Neuron (in vitro differentiated cells): ENCODE data around the gene SUMF1.

ENCODE experiments used
- H2AFZ ChIP-seq: one replicate; pipeline ENCODE4 v1.6.1; 2013; ENCODE audit warnings: low read depth, mild to moderate bottlenecking, inconsistent platforms, low read length, moderate library complexity
- H3K27me3 ChIP-seq: one replicate; pipeline ENCODE4 v1.6.1; 2013; ENCODE audit warnings: low read length; ENCODE audit not compliant: insufficient read depth
- H3K36me3 ChIP-seq: one replicate; pipeline ENCODE4 v1.6.1; 2013; ENCODE audit warnings: low read length; ENCODE audit not compliant: insufficient read depth
- H3K4me1 ChIP-seq: one replicate; pipeline ENCODE4 v1.6.1; 2013; ENCODE audit warnings: low read length; ENCODE audit not compliant: insufficient read depth
- H3K4me3 ChIP-seq: 2 replicates; pipeline ENCODE4 v1.5.1; 2013; ENCODE audit warnings: mild to moderate bottlenecking, low read length, moderate library complexity
- H3K9me3 ChIP-seq: one replicate; pipeline ENCODE4 v1.6.1; 2013; ENCODE audit warnings: low read length

Gene SUMF1

DNA sequence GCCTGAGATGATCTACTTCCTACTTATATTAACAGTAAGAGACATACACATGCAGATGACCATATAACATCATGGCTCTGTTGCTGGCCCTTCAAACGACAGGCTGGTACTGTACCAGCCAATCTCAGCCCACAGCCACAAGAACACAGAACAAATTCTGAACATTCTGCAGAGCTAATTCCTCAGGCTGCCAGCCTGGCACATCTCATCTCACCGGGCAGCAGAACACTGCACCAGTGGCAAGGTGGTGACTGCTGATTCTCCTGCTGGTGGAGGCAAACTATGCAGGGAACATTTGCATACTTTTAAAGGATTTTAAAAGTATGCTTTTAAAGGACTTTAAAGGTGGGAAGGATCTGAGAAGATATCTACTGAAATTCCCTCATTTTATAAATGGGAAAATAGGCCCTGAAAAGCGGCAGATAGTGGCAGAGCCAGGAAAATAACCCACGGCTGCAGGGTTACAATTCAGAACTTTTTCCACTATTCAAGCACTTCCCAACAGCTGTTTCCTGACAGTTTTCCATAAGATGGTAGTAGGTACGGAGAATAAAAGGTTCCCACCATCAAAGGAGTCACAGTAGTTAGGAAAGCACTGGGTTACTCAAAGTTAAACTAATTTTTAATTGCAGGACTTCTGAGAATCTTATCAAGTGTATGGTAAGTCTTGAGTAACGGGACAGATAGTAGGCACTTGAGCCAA is 37.3 kb downstream of the SUMF1 start:
- Histone ChIP-seq H3K27me3 (no peaks in the 10 kb centered on the region), H2AFZ (no peak overlapping the region), H3K36me3 (no peaks in the 10 kb centered on the region), H3K4me3 (no peak overlapping the region), H3K9me3 (peaks cover 5% of the 10 kb centered on the region), H3K4me1 (peaks cover 14% of the 10 kb centered on the region)

DNA sequence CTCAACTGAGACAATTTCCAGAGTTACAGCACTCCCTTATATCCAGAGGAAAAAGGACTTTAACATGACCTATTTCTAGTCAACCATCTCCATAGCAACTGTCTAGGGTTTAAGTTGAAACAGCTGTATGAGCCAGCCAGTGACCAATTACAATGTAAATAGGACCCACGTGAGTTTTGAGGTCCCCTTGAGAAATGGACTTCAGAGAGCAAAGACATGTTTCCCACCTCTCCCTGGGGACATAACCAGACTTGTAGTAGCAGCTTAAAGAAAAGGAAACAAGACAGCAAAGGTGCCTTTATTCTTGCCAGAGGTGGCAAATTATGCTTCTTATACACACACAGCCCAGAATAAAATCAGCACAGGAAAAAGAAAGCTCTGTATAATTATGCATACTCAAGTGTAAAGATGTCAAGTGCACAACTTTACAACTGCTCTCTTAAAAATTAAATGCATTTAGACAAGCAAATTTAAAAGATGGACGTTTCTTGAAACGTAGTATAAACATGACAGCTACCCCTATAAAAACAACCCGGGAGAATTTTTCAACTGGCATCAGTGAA is 40.2 kb downstream of the SUMF1 start:
- no peak overlapping the region for H3K4me3 ChIP-seq
- H2AFZ ChIP-seq: no peak overlapping the region
- no peaks in the 10 kb centered on the region for H3K36me3 ChIP-seq
- H3K9me3 ChIP-seq: peaks cover 5% of the 10 kb centered on the region
- H3K4me1 ChIP-seq: peaks cover 14% of the 10 kb centered on the region
- H3K27me3 ChIP-seq: no peaks in the 10 kb centered on the region

DNA sequence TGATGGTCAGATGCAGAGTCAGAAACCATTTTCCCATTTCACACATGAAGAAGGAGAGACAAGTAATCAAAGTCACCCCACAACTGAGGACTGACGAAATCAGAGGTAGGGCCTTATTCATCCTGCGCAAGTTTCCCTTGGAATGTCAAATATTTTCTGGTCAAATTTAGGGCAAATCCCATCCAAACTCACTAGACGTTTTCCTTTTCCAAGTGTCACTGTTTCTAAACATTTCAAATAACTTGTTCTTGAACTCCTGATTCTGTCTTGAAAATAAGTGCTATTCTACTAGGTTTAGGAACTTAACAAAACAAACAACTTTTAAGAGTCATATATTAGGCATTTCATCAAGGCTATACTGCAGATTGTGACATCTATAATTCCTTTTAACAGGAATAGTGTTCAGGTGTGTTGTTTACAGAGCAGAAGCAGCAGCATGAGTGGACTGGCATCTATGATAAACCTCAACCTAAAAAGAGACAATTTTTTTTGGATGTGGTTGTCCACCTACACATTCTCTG is 40.7 kb downstream of the SUMF1 start:
- no peak overlapping the region for H2AFZ ChIP-seq
- H3K36me3 ChIP-seq: no peaks in the 10 kb centered on the region
- H3K4me3 ChIP-seq: no peak overlapping the region

DNA sequence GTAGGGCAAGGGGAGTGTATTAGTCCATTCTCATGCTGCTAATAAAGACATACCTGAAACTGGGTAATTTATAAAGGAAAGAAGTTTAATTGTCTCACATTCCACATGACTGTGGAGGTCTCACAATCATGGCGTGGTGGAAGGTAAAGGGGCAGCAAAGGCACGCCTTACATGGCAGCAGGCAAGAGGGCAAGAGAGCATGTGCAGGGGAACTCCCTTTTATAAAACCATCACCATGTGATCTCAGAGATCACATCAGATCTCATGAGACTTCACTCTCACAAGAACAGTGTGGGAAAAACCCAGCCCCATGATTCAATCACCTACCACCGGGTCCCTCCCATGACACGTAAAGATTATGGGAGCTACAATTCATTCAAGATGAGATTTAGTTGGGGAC is 41.4 kb downstream of the SUMF1 start:
- no peaks in the 10 kb centered on the region for H3K9me3 ChIP-seq
- no peak overlapping the region for H3K4me3 ChIP-seq
- H3K4me1 ChIP-seq: peaks cover 14% of the 10 kb centered on the region
- H2AFZ ChIP-seq: no peak overlapping the region
- H3K27me3 ChIP-seq: no peaks in the 10 kb centered on the region
- no peaks in the 10 kb centered on the region for H3K36me3 ChIP-seq

More for the DNA sequence above, 40.7 kb downstream of the SUMF1 start:
- peaks cover 14% of the 10 kb centered on the region for H3K4me1 ChIP-seq
- H3K27me3 ChIP-seq: no peaks in the 10 kb centered on the region
- peaks cover 2% of the 10 kb centered on the region for H3K9me3 ChIP-seq

DNA sequence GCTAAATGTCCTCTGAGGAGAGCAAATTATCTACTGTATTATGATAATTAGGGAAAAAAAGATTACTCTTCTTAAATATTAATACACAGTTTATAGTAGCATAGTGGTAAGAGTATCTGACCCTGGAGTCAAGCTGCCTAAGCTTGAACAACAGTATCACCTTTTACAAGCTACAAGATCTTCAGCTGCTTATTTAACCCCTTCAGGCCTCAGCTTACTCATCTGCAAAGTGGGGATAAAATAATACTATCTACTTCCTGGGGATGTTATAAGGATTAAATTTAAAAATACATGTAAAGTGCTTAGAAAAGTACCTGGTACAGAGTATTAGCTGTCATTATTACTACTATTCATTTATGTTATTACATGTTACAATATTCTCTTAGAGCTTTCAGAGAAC is 42.0 kb downstream of the SUMF1 start:
- Histone ChIP-seq H3K9me3 (no peaks in the 10 kb centered on the region), H3K27me3 (no peaks in the 10 kb centered on the region)

DNA sequence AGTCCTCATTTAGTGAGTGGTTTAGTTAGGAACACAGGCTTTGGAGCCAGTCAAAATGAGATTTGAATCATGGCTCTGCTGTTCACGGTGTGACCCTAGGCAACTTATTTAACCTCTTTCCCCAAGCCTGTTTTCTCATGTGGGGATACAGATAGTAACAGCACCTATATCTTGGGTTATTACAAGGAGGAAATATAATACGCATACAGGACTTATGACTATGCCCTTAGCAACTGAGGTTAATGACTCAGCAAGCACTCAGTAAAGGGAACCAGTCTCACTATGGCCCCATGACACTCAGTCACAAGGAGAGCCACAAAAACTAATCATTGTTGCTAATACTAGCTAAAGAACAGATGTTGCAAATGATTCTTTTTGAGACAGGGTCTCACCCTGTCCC is 45.9 kb downstream of the SUMF1 start:
- H3K4me1 ChIP-seq: no peaks in the 10 kb centered on the region

More for the DNA sequence above, 42.0 kb downstream of the SUMF1 start:
- Histone ChIP-seq H3K4me3 (no peak overlapping the region), H3K4me1 (peaks cover 14% of the 10 kb centered on the region), H3K36me3 (no peaks in the 10 kb centered on the region), H2AFZ (no peak overlapping the region)

DNA sequence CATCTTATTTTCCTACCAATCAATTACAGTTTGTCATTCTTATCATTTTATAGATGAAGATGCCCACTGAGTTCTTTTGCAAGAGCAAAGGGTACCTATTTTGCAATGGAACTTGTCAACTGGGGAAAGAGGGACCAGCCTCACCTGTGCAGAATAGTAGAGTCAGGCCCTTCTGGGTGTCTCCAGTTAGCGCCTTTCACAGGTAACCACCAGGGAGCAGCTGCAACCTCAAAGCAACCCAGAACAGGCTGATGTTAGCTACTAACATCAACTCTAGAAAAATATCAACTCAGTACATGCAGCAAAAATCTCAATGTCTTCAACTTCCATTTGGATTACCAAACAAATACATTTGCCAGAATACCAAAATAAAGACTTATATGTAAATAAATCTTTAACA is 47.1 kb downstream of the SUMF1 start:
- Histone ChIP-seq H3K4me1 (no peaks in the 10 kb centered on the region), H2AFZ (no peak overlapping the region), H3K27me3 (no peaks in the 10 kb centered on the region), H3K4me3 (no peak overlapping the region), H3K9me3 (no peaks in the 10 kb centered on the region), H3K36me3 (peaks cover 11% of the 10 kb centered on the region)

More for the DNA sequence above, 45.9 kb downstream of the SUMF1 start:
- H3K4me3 ChIP-seq: no peak overlapping the region
- H3K36me3 ChIP-seq: peaks cover 11% of the 10 kb centered on the region
- no peak overlapping the region for H2AFZ ChIP-seq
- H3K9me3 ChIP-seq: no peaks in the 10 kb centered on the region
- H3K27me3 ChIP-seq: no peaks in the 10 kb centered on the region

DNA sequence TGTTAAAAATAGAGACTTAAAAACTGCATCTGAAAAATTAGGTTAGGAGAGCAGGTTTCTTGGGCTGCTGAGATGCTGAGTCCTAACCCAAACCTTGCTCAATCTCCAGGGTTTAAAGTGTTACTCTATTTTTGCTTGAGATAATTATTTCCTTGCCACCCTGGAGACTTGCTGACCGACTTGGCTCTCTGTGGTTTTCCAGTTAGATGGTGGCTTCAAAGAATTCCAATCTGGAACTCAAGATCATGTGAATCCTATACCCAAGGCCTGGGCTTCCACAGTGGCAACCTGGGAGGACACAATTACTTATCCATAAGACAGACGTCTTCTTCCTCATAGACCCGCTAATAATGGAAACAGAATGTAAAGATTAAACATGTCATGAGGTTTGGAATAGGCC is 47.7 kb downstream of the SUMF1 start:
- Histone ChIP-seq H3K9me3 (no peaks in the 10 kb centered on the region), H3K4me1 (no peaks in the 10 kb centered on the region), H2AFZ (no peak overlapping the region), H3K4me3 (no peak overlapping the region), H3K36me3 (peaks cover 11% of the 10 kb centered on the region), H3K27me3 (no peaks in the 10 kb centered on the region)

DNA sequence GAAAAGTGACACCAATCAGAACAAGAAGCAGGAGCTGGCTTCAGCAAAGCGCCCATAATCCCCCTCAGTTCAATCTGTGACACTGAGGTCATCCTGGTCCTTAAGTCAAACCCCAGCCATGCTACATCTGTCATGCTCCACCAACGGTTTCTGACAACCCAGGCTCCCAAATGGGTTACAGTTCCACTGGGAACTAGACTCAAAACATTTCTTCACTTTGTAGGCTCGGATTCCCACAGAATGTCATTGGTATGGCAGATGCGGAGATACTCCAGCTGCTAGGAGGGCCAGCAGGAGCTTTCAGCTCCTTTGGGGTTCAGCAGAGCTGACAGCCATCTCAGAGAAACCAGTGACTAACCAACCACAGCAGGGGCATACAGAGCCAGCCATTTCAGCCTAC is 48.9 kb downstream of the SUMF1 start:
- Histone ChIP-seq H3K9me3 (no peaks in the 10 kb centered on the region), H2AFZ (no peak overlapping the region), H3K4me1 (no peaks in the 10 kb centered on the region), H3K27me3 (no peaks in the 10 kb centered on the region), H3K4me3 (no peak overlapping the region), H3K36me3 (peaks cover 11% of the 10 kb centered on the region)

DNA sequence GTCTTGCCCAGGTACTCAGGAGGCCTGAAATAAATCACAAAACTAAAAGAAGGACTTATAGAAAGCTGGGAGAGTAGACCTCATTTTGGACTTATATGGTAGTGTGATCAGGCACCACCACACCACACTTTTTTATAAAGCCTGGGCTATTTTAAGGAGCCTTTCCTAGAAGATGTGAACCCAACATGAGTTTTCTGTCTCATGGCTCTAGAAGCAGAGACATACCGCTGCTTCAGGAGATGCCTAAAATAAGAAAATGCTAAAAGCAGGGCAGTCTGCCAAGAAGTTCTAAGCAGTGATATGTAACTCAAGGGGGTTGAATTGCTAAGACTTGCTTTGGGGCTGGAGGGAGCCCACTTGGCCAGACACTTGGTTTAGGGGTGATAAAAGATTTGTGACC is 49.6 kb downstream of the SUMF1 start:
- Histone ChIP-seq H3K9me3 (no peaks in the 10 kb centered on the region), H3K4me3 (no peak overlapping the region), H3K36me3 (peaks cover 11% of the 10 kb centered on the region), H3K27me3 (no peaks in the 10 kb centered on the region), H2AFZ (no peak overlapping the region), H3K4me1 (no peaks in the 10 kb centered on the region)

DNA sequence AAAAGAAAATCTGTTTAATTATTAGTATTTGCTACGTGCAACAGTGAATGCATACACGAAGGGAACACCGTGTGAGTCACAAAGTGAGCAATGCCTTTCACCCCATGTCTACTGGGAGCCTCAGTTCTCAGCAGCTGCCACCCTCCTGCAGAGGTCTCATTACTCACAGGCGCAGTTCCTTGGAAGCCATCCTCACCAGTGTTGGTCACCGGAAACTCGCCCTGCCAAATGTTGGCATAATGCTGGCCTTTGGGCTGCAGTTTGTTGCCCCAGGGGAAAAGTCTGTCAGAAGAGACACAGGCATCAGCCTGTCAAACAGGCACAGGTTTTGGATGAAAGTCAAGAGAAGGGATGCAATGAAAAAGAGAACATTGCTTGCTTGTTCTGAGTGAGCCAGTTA is 50.1 kb downstream of the SUMF1 start:
- no peak overlapping the region for H3K4me3 ChIP-seq
- no peaks in the 10 kb centered on the region for H3K4me1 ChIP-seq
- no peaks in the 10 kb centered on the region for H3K27me3 ChIP-seq
- peaks cover 11% of the 10 kb centered on the region for H3K36me3 ChIP-seq
- H2AFZ ChIP-seq: no peak overlapping the region
- no peaks in the 10 kb centered on the region for H3K9me3 ChIP-seq

DNA sequence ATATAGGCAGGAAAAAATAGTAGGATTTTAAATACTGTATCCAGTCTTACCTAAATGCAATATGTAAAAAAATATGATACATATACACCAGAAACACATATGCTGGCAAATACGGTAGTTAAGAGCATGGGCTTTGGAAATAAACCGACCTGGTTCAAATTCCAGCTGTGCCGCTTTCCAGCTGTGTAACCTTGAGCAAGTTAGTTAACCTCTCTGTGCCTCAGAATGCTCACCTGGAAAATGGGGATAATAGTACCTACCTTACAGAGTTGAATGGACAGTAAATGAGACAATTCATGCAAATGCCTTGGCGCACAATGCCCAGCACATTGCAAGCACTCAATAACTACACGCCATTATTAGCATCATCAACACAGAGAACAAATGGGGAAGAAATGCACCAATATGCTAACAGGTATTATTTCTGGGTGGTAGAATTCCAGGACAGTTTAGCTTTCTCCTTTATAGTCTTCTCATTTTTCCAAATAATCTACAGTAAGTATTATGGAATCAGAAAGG is 50.6 kb downstream of the SUMF1 start:
- H3K9me3 ChIP-seq: no peaks in the 10 kb centered on the region
- H3K36me3 ChIP-seq: peaks cover 11% of the 10 kb centered on the region
- H2AFZ ChIP-seq: no peak overlapping the region
- no peaks in the 10 kb centered on the region for H3K4me1 ChIP-seq
- no peak overlapping the region for H3K4me3 ChIP-seq
- no peaks in the 10 kb centered on the region for H3K27me3 ChIP-seq

DNA sequence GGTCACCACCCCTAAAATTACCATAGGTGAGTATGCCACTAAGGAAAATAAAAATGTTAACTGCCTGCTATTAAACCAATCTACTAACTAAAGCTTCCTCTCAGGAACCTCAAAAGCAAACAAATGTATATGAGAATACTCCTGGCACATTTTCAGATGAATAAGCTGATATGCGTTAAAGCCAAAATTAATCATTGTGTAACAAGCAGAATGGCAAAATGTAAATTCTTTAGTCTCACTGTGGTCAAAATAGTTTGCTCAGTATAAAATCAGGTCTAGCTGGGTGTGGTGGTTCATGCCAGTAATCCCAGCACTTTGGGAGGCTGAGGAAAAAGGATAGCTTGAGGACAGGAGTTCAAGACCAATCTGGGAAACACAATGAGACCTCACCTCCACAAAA is 53.6 kb downstream of the SUMF1 start:
- Histone ChIP-seq H3K4me3 (no peak overlapping the region), H3K4me1 (no peaks in the 10 kb centered on the region), H3K9me3 (no peaks in the 10 kb centered on the region), H3K27me3 (no peaks in the 10 kb centered on the region), H2AFZ (no peak overlapping the region), H3K36me3 (peaks cover 20% of the 10 kb centered on the region)
